ENCODE results near the gene SPAG8.

Gene SPAG8

GRCh38 chr9:35808433-35808832 lies 3.6 kb downstream of the SPAG8 start:
- H3K27ac ChIP-seq (ENCODE audit: low read length): no peak overlapping the region
- H3K9me3 ChIP-seq (ENCODE audit: control insufficient read depth in 2 of 2, low read length in 2 of 2): no peaks in the 10 kb centered on the region
- H3K4me1 ChIP-seq (ENCODE audit: control insufficient read depth, insufficient read depth, low read length): peaks cover 26% of the 10 kb centered on the region
- H3K4me3 ChIP-seq (ENCODE audit: low read length in 2 of 2): no peak overlapping the region
- no peak overlapping the region for H3K9ac ChIP-seq (ENCODE audit: low read length in 2 of 2)
- no peaks in the 10 kb centered on the region for H3K27me3 ChIP-seq (ENCODE audit: control insufficient read depth in 1 of 2, insufficient read depth in 2 of 2, low read length in 2 of 2)
- peaks cover 30 to 40% of the 10 kb centered on the region in 2 donors for H3K36me3 ChIP-seq (ENCODE audit: control insufficient read depth in 2 of 2, insufficient read depth in 2 of 2, low read length in 2 of 2)

GRCh38 chr9:35806101-35806500 lies 6.0 kb downstream of the SPAG8 start:
- H3K27ac ChIP-seq (ENCODE audit: low read length): no peak overlapping the region
- no peak overlapping the region for H3K9ac ChIP-seq (ENCODE audit: low read length in 2 of 2)
- H3K4me3 ChIP-seq (ENCODE audit: low read length in 2 of 2): no peak overlapping the region
- no peaks in the 10 kb centered on the region for H3K27me3 ChIP-seq (ENCODE audit: control insufficient read depth in 1 of 2, insufficient read depth in 2 of 2, low read length in 2 of 2)
- no peaks in the 10 kb centered on the region for H3K9me3 ChIP-seq (ENCODE audit: control insufficient read depth in 2 of 2, low read length in 2 of 2)
- H3K36me3 ChIP-seq (ENCODE audit: control insufficient read depth in 2 of 2, insufficient read depth in 2 of 2, low read length in 2 of 2): peaks cover 43 to 51% of the 10 kb centered on the region in 2 donors
- peaks cover 6% of the 10 kb centered on the region for H3K4me1 ChIP-seq (ENCODE audit: control insufficient read depth, insufficient read depth, low read length)

DNA sequence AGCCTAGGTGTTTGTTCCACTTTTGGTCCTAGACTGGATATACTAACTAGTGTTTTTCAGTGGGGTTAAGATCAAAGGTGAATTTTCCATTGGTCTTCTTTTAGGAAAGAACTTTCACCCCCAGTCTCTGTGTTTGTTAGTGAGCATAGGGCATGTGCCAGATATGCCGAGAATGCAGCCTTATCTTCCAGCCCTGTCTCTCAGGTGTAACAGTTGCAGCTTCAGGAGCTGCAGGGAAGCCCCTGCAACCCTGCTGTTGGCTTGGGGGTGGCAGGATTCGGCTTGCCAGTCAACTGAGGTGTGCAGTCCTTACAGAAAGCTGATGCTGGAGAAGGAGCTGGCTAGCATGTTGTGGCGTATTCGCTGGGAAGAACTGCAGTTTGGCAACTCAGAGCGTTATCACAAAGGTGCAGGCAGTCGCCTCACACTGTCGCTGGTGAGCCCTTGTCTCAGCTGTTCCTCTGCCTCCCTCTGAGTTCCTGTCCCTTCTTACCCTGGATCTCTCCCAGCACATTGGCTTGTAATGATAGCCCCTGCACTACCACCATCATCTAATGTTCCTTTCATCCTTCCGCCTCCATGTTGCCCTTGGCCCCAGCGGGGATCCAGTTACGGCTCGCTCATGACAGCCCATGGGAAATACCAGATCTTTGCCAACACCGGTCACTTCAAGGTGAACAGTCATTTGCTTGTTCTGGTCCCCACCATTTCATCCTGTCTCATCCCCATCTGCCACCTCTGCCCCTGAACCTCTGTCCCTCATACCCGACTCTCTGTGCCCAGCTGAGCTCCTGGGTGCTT lies 10.5 kb downstream of the SPAG8 start:
- Histone ChIP-seq H3K36me3 (ENCODE audit: control insufficient read depth in 2 of 2, insufficient read depth in 2 of 2, low read length in 2 of 2) (peaks cover 26 to 42% of the 10 kb centered on the region in 2 donors), H3K27ac (ENCODE audit: low read length) (no peak overlapping the region), H3K4me3 (ENCODE audit: low read length in 2 of 2) (no peak overlapping the region), H3K27me3 (ENCODE audit: control insufficient read depth in 1 of 2, insufficient read depth in 2 of 2, low read length in 2 of 2) (no peaks in the 10 kb centered on the region), H3K9me3 (ENCODE audit: control insufficient read depth in 2 of 2, low read length in 2 of 2) (no peaks in the 10 kb centered on the region), H3K9ac (ENCODE audit: low read length in 2 of 2) (no peak overlapping the region), H3K4me1 (ENCODE audit: control insufficient read depth, insufficient read depth, low read length) (no peaks in the 10 kb centered on the region)

- Histone ChIP-seq H3K9me3 (ENCODE audit: control insufficient read depth in 2 of 2, low read length in 2 of 2) (no peaks in the 10 kb centered on the region), H3K27ac (ENCODE audit: low read length) (no peak overlapping the region), H3K4me1 (ENCODE audit: control insufficient read depth, insufficient read depth, low read length) (no peaks in the 10 kb centered on the region), H3K4me3 (ENCODE audit: low read length in 2 of 2) (no peak overlapping the region), H3K9ac (ENCODE audit: low read length in 2 of 2) (no peak overlapping the region), H3K36me3 (ENCODE audit: control insufficient read depth in 2 of 2, insufficient read depth in 2 of 2, low read length in 2 of 2) (peaks cover 20 to 33% of the 10 kb centered on the region in 2 donors), H3K27me3 (ENCODE audit: control insufficient read depth in 1 of 2, insufficient read depth in 2 of 2, low read length in 2 of 2) (no peaks in the 10 kb centered on the region)
Measured at GRCh38 chr9:35800530-35800929, 11.5 kb downstream of the SPAG8 start.

- no peak overlapping the region for H3K27ac ChIP-seq (ENCODE audit: low read length)
- no peak overlapping the region for H3K4me3 ChIP-seq (ENCODE audit: low read length in 2 of 2)
- H3K27me3 ChIP-seq (ENCODE audit: control insufficient read depth in 1 of 2, insufficient read depth in 2 of 2, low read length in 2 of 2): no peaks in the 10 kb centered on the region
- peaks cover 20 to 26% of the 10 kb centered on the region in 2 donors for H3K36me3 ChIP-seq (ENCODE audit: control insufficient read depth in 2 of 2, insufficient read depth in 2 of 2, low read length in 2 of 2)
- H3K9ac ChIP-seq (ENCODE audit: low read length in 2 of 2): no peak overlapping the region
- no peaks in the 10 kb centered on the region for H3K9me3 ChIP-seq (ENCODE audit: control insufficient read depth in 2 of 2, low read length in 2 of 2)
- H3K4me1 ChIP-seq (ENCODE audit: control insufficient read depth, insufficient read depth, low read length): peaks cover 13% of the 10 kb centered on the region
Measured at GRCh38 chr9:35798658-35799374, 13.2 kb downstream of the SPAG8 start.

GRCh38 chr9:35797311-35798109 lies 14.6 kb downstream of the SPAG8 start:
- Histone ChIP-seq H3K9me3 (ENCODE audit: control insufficient read depth in 2 of 2, low read length in 2 of 2) (no peaks in the 10 kb centered on the region), H3K36me3 (ENCODE audit: control insufficient read depth in 2 of 2, insufficient read depth in 2 of 2, low read length in 2 of 2) (peaks cover 18 to 24% of the 10 kb centered on the region in 2 donors), H3K4me3 (ENCODE audit: low read length in 2 of 2) (no peak overlapping the region), H3K27me3 (ENCODE audit: control insufficient read depth in 1 of 2, insufficient read depth in 2 of 2, low read length in 2 of 2) (no peaks in the 10 kb centered on the region), H3K4me1 (ENCODE audit: control insufficient read depth, insufficient read depth, low read length) (peaks cover 26% of the 10 kb centered on the region), H3K9ac (ENCODE audit: low read length in 2 of 2) (no peak overlapping the region), H3K27ac (ENCODE audit: low read length) (no peak overlapping the region)

DNA sequence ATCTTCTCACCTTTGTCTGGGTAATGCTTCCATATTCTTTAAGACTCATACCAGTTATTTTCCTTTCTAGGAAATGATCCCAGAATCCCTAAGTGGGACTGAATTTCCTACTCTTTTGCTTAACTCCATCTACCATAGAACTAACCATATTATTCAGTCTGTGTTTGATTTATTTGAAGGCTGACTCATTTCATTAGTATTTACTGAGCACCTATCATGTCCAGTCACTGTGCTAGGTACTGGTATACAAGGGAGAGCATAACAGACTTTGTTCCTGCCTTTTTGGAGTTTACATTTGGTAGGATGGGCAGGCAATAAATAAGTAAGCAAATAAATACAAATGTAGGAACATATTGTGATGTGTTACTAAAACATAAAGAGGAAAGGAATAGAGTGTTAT lies 16.4 kb downstream of the SPAG8 start:
- Histone ChIP-seq H3K4me1 (ENCODE audit: control insufficient read depth, insufficient read depth, low read length) (peaks cover 36% of the 10 kb centered on the region), H3K27ac (ENCODE audit: low read length) (no peak overlapping the region), H3K27me3 (ENCODE audit: control insufficient read depth in 1 of 2, insufficient read depth in 2 of 2, low read length in 2 of 2) (no peaks in the 10 kb centered on the region)

GRCh38 chr9:35793461-35793860 lies 18.6 kb downstream of the SPAG8 start:
- Histone ChIP-seq H3K4me1 (ENCODE audit: control insufficient read depth, insufficient read depth, low read length) (peaks cover 40% of the 10 kb centered on the region), H3K9me3 (ENCODE audit: control insufficient read depth in 2 of 2, low read length in 2 of 2) (no peaks in the 10 kb centered on the region), H3K27me3 (ENCODE audit: control insufficient read depth in 1 of 2, insufficient read depth in 2 of 2, low read length in 2 of 2) (no peaks in the 10 kb centered on the region), H3K36me3 (ENCODE audit: control insufficient read depth in 2 of 2, insufficient read depth in 2 of 2, low read length in 2 of 2) (no peaks in the 10 kb centered on the region), H3K9ac (ENCODE audit: low read length in 2 of 2) (peak overlapping the region; percentile 16 to 55), H3K27ac (ENCODE audit: low read length) (peak overlapping the region; percentile 37), H3K4me3 (ENCODE audit: low read length in 2 of 2) (peak overlapping the region in 1 of 2 donors; percentile 78)

More for the DNA sequence above, 16.4 kb downstream of the SPAG8 start:
- Histone ChIP-seq H3K9ac (ENCODE audit: low read length in 2 of 2) (no peak overlapping the region), H3K4me3 (ENCODE audit: low read length in 2 of 2) (no peak overlapping the region), H3K36me3 (ENCODE audit: control insufficient read depth in 2 of 2, insufficient read depth in 2 of 2, low read length in 2 of 2) (peaks cover 5 to 11% of the 10 kb centered on the region in 2 donors), H3K9me3 (ENCODE audit: control insufficient read depth in 2 of 2, low read length in 2 of 2) (no peaks in the 10 kb centered on the region)

DNA sequence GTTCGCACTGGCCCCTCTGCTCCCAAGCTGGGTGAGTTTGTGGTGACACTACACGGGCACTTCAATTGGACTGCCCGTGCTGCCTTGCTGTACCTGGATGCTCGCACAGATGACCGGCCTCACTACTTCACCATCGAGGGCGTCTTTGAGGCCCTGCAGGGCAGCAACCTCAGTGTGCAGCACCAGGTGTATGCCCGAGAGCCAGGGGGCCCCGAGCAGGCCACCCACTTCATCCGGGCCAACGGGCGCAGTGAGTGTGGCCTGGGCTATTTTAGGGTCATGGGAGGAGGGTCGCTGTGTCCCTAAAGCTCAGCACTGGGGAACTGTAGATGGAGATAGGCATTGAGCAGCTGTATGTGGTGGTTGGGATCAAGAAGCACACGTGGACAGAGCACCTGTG lies 19.2 kb downstream of the SPAG8 start:
- no peak overlapping the region for H3K27ac ChIP-seq (ENCODE audit: low read length)
- peaks cover 40% of the 10 kb centered on the region for H3K4me1 ChIP-seq (ENCODE audit: control insufficient read depth, insufficient read depth, low read length)
- H3K9ac ChIP-seq (ENCODE audit: low read length in 2 of 2): peak overlapping the region in 1 of 2 donors; percentile 16
- H3K4me3 ChIP-seq (ENCODE audit: low read length in 2 of 2): peak overlapping the region; percentile 3 to 78
- H3K27me3 ChIP-seq (ENCODE audit: control insufficient read depth in 1 of 2, insufficient read depth in 2 of 2, low read length in 2 of 2): no peaks in the 10 kb centered on the region
- H3K36me3 ChIP-seq (ENCODE audit: control insufficient read depth in 2 of 2, insufficient read depth in 2 of 2, low read length in 2 of 2): no peaks in the 10 kb centered on the region
- no peaks in the 10 kb centered on the region for H3K9me3 ChIP-seq (ENCODE audit: control insufficient read depth in 2 of 2, low read length in 2 of 2)

- Histone ChIP-seq H3K27ac (ENCODE audit: low read length) (no peak overlapping the region), H3K9ac (ENCODE audit: low read length in 2 of 2) (peak overlapping the region; percentile 21 to 29), H3K27me3 (ENCODE audit: control insufficient read depth in 1 of 2, insufficient read depth in 2 of 2, low read length in 2 of 2) (no peaks in the 10 kb centered on the region), H3K4me1 (ENCODE audit: control insufficient read depth, insufficient read depth, low read length) (peaks cover 40% of the 10 kb centered on the region), H3K4me3 (ENCODE audit: low read length in 2 of 2) (peak overlapping the region; percentile 62 to 78), H3K9me3 (ENCODE audit: control insufficient read depth in 2 of 2, low read length in 2 of 2) (no peaks in the 10 kb centered on the region), H3K36me3 (ENCODE audit: control insufficient read depth in 2 of 2, insufficient read depth in 2 of 2, low read length in 2 of 2) (peaks cover 0 to 2% of the 10 kb centered on the region in 2 donors)
Measured at GRCh38 chr9:35792024-35792813, 19.8 kb downstream of the SPAG8 start.
